ENCODE results near the gene PKD2L1.
A peak's percentile ranks its signal among the peaks of the same experiment; 100 is the strongest.

DNA sequence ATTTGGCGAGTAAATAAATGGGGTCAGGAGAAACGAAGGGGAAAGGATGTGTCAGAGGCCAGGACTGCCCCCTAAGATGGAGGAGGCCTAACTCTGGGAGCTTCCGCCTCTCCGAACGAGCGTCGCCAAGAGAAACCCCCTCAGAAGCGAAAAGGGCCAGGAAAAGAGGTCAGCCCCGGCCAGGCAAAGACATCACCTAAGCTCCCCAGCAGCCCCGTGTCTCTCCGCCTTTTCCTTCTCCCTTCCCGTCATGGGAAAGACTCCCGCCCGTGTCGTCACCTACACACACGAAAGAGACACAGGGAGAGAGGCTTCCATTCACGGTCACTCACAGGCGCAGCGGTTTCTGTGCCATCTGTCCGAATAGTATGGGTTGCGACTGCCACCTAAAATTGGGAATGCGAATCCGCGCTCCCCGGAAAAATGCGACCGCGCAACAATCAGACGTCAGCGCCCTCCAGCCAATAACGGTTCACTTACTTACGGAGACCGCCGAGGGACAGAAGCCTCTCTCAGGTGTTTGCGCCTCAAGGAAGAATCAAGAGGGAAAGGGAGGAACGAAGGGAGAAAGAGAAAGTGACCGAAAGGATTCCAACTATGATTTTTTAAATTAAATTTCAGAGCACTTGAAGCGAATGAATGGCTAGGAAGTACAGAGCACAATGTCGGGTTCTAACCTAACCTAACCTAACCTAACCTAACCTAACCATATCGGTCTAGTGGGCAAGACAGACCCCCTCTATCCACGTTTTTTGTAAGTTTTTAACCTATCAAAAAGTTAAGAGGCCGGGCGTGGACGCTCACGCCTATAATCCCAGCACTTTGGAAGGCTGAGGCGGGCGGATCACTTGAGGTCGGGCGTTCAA is 62.6 kb downstream of the PKD2L1 start, which contains the start of gene CWF19L1:
- peak; percentile 55 for TF ChIP-seq REST (IDR thresholded peaks at IDR 0.05; ENCODE audit: insufficient replicate concordance, low read depth)
- TF ChIP-seq, protein P1, sequence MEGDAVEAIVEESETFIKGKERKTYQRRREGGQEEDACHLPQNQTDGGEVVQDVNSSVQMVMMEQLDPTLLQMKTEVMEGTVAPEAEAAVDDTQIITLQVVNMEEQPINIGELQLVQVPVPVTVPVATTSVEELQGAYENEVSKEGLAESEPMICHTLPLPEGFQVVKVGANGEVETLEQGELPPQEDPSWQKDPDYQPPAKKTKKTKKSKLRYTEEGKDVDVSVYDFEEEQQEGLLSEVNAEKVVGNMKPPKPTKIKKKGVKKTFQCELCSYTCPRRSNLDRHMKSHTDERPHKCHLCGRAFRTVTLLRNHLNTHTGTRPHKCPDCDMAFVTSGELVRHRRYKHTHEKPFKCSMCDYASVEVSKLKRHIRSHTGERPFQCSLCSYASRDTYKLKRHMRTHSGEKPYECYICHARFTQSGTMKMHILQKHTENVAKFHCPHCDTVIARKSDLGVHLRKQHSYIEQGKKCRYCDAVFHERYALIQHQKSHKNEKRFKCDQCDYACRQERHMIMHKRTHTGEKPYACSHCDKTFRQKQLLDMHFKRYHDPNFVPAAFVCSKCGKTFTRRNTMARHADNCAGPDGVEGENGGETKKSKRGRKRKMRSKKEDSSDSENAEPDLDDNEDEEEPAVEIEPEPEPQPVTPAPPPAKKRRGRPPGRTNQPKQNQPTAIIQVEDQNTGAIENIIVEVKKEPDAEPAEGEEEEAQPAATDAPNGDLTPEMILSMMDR (IDR thresholded peaks at IDR 0.05; ENCODE audit: insufficient read depth, low read length) = no peak
- TF ChIP-seq POLR2AphosphoS5 (IDR thresholded peaks at IDR 0.05; ENCODE audit: low read depth) = peak; percentile 89
- no peak for TF ChIP-seq GABPA (IDR thresholded peaks at IDR 0.05; ENCODE audit: low read depth)

Data from HL-60 (cell line).